Fibroblast of skin of scalp (primary cell): ENCODE data around the gene VN1R5. TPM values are rescaled to one million over a fixed set of nuclear protein-coding genes. Genes with fewer than 3 reads are reported as not detected.
"Not testable (repeated sequence)": the region's sequence is repeated elsewhere in the genome, so short reads cannot be mapped to it uniquely, and the experiment has no call there.

Experiments used
- DNase-seq: peaks from one replicate; pipeline ENCODE4 v3.0.0-alpha.2; 2013
- polyA plus RNA-seq, 2 experiments: library from polyadenylated mRNA; unstranded; fragments of 120-200 nt; gene quantifications; one replicate each; pipeline ENCODE4 v1.2.1, GENCODE V29; 2013; ENCODE audit not compliant: insufficient read length in 2 of 2

VN1R5 gene
- polyA plus RNA-seq (2013, experiment 1 of 2; ENCODE audit: insufficient read length), result not detected
- not detected for polyA plus RNA-seq (2013, experiment 2 of 2; ENCODE audit: insufficient read length)

- DNase-seq, result not testable (repeated sequence)
Observed at GRCh38 chr1:247255772-247256171, at the start of gene VN1R5. VN1R5 (plus strand) TSS chr1:247256072.

GRCh38 chr1:247209396-247209795, 46.5 kb upstream of the VN1R5 start:
- no peak for DNase-seq

- no peak for DNase-seq
Observed at GRCh38 chr1:247210062-247210375, 45.9 kb upstream of the VN1R5 start.

- peak; percentile 92 for DNase-seq
Observed at GRCh38 chr1:247210376-247211117, 45.3 kb upstream of the VN1R5 start.

- DNase-seq, result no peak
Observed at GRCh38 chr1:247211339-247211738, 44.5 kb upstream of the VN1R5 start.

- DNase-seq, result no peak
Observed at GRCh38 chr1:247212012-247212411, 43.9 kb upstream of the VN1R5 start.

- peak; percentile 61 for DNase-seq
Observed at GRCh38 chr1:247212627-247213617, 43.0 kb upstream of the VN1R5 start.

GRCh38 chr1:247216261-247216660, 39.6 kb upstream of the VN1R5 start:
- no peak for DNase-seq

GRCh38 chr1:247218121-247218651, 37.7 kb upstream of the VN1R5 start:
- no peak for DNase-seq

GRCh38 chr1:247220280-247220679, 35.6 kb upstream of the VN1R5 start:
- DNase-seq, result not testable (repeated sequence)

- no peak for DNase-seq
Observed at GRCh38 chr1:247222840-247223239, 33.0 kb upstream of the VN1R5 start.

- no peak for DNase-seq
Observed at GRCh38 chr1:247224822-247225221, 31.1 kb upstream of the VN1R5 start.

- no peak for DNase-seq
Observed at GRCh38 chr1:247228133-247228532, 27.7 kb upstream of the VN1R5 start.

GRCh38 chr1:247241691-247242090, 14.2 kb upstream of the VN1R5 start:
- DNase-seq, result no peak

GRCh38 chr1:247243524-247244137, 12.2 kb upstream of the VN1R5 start:
- DNase-seq, result no peak

GRCh38 chr1:247246325-247247115, 9.4 kb upstream of the VN1R5 start:
- DNase-seq, result no peak

GRCh38 chr1:247247568-247247967, 8.3 kb upstream of the VN1R5 start:
- no peak for DNase-seq

GRCh38 chr1:247266053-247266452, 10.2 kb downstream of the VN1R5 start:
- no peak for DNase-seq

- DNase-seq, result no peak
Observed at GRCh38 chr1:247268390-247269045, 12.6 kb downstream of the VN1R5 start.

GRCh38 chr1:247269133-247269532, 13.3 kb downstream of the VN1R5 start:
- DNase-seq, result no peak

- no peak for DNase-seq
Observed at GRCh38 chr1:247270003-247270402, 14.1 kb downstream of the VN1R5 start.
